Left ventricle myocardium superior (tissue), 1 donor: Measurements from ENCODE around the gene LIMS2. TPM values are rescaled to one million over a fixed set of nuclear protein-coding genes. Genes with fewer than 3 reads are reported as not detected.

Experiments used
- ATAC-seq: fragments of 200-7000 bp; cut with Tn5 transposase; one replicate; pipeline ENCODE4 v1.9.1; 2020; ENCODE audit warnings: mild to moderate bottlenecking, moderate library complexity
- DNase-seq: peaks from one replicate; pipeline ENCODE4 v3.0.0-alpha.2; 2020
- intact Hi-C: fragments of 100-400 bp; cut with micrococcal nuclease; formaldehyde crosslinking; loops from one replicate; pipeline ENCODE4 v1.11.0; 2022
- total RNA-seq: library from RNA; stranded (reverse); fragmentation: NEBNext Ultra II Directional; extraction: Animal tissue kit (Norgen Biotek cat#: 25700); gene quantifications from one replicate; pipeline ENCODE4 v1.2.1, GENCODE V29; 2021
- donor health status: DM: no; HTN: yes; CAD: no; lungs with severe emphysema.

The LIMS2 gene
- total RNA-seq, 1 donor from 2014 or later, result 274 TPM

- peak; percentile 24 for DNase-seq
- no peak for ATAC-seq
Observed at GRCh38 chr2:127618551-127619202, 56.7 kb downstream of the LIMS2 start.

GRCh38 chr2:127615511-127616166 lies 59.7 kb downstream of the LIMS2 start:
- ATAC-seq (no peak), DNase-seq (peak; percentile 5)
- intact Hi-C loops, result no loop called here

More at GRCh38 chr2:127618551-127619202, 56.7 kb downstream of the LIMS2 start:
- intact Hi-C loops, result no loop called here

GRCh38 chr2:127614731-127615130 lies 60.6 kb downstream of the LIMS2 start:
- ATAC-seq, result no peak
- DNase-seq, result no peak
- intact Hi-C loops, result no loop called here

- ATAC-seq (no peak), DNase-seq (peak; percentile 11)
- intact Hi-C loops, result no loop called here
Observed at GRCh38 chr2:127614246-127614645, 61.1 kb downstream of the LIMS2 start.

- ATAC-seq (no peak), DNase-seq (peak; percentile 18)
- intact Hi-C loops, result no loop called here
Observed at GRCh38 chr2:127612111-127612822, 63.1 kb downstream of the LIMS2 start.

GRCh38 chr2:127611076-127611925 lies 64.0 kb downstream of the LIMS2 start:
- peak; percentile 9 for DNase-seq

GRCh38 chr2:127610561-127610960 lies 64.8 kb downstream of the LIMS2 start:
- DNase-seq (peak; percentile 14), ATAC-seq (no peak)
- intact Hi-C loops, result no loop called here

More at GRCh38 chr2:127611076-127611925, 64.0 kb downstream of the LIMS2 start:
- intact Hi-C loops, result no loop called here
- ATAC-seq, result no peak

GRCh38 chr2:127609818-127610217 lies 65.5 kb downstream of the LIMS2 start:
- intact Hi-C loops, result no loop called here
- DNase-seq, result peak; percentile 18
- ATAC-seq, result no peak

- intact Hi-C loops, result no loop called here
- ATAC-seq (no peak), DNase-seq (no peak)
Observed at GRCh38 chr2:127609031-127609751, 66.1 kb downstream of the LIMS2 start.

GRCh38 chr2:127608061-127609030 lies 67.0 kb downstream of the LIMS2 start:
- intact Hi-C loops, result no loop called here
- ATAC-seq (no peak), DNase-seq (no peak)

GRCh38 chr2:127607399-127607908 lies 67.9 kb downstream of the LIMS2 start:
- DNase-seq, result no peak
- intact Hi-C loops, result no loop called here
- no peak for ATAC-seq

GRCh38 chr2:127606625-127607398 lies 68.5 kb downstream of the LIMS2 start:
- ATAC-seq (no peak), DNase-seq (no peak)
- intact Hi-C loops, result no loop called here

- intact Hi-C loops, result no loop called here
- ATAC-seq (no peak), DNase-seq (no peak)
Observed at GRCh38 chr2:127605691-127606263, 69.6 kb downstream of the LIMS2 start.

GRCh38 chr2:127604986-127605385 lies 70.3 kb downstream of the LIMS2 start:
- ATAC-seq, result no peak

GRCh38 chr2:127599211-127599610 lies 76.1 kb downstream of the LIMS2 start:
- DNase-seq (no peak), ATAC-seq (no peak)
- intact Hi-C loops, result loop anchor here (5.0 kb wide), 1 partner anchor 233 kb away; no protein-coding TSS in a partner anchor

More at GRCh38 chr2:127604986-127605385, 70.3 kb downstream of the LIMS2 start:
- no peak for DNase-seq
- intact Hi-C loops, result no loop called here

- ATAC-seq, result no peak
- intact Hi-C loops, result loop anchor here (5.0 kb wide), 1 partner anchor 234 kb away; no protein-coding TSS in a partner anchor
- no peak for DNase-seq
Observed at GRCh38 chr2:127598711-127599110, 76.6 kb downstream of the LIMS2 start.
